HG03045 (cell line): ENCODE results near the gene P2RX4.
"Not testable (repeated sequence)": the region's sequence is repeated elsewhere in the genome, so short reads cannot be mapped to it uniquely, and the experiment has no call there.

Experiments used
- ATAC-seq: cut with Tn5 transposase; IDR thresholded peaks from one replicate; pipeline ENCODE4 v1.9.1; 2021; ENCODE audit warnings: mild to moderate bottlenecking, moderate library complexity; ENCODE audit not compliant: unreplicated experiment

Gene P2RX4

DNA sequence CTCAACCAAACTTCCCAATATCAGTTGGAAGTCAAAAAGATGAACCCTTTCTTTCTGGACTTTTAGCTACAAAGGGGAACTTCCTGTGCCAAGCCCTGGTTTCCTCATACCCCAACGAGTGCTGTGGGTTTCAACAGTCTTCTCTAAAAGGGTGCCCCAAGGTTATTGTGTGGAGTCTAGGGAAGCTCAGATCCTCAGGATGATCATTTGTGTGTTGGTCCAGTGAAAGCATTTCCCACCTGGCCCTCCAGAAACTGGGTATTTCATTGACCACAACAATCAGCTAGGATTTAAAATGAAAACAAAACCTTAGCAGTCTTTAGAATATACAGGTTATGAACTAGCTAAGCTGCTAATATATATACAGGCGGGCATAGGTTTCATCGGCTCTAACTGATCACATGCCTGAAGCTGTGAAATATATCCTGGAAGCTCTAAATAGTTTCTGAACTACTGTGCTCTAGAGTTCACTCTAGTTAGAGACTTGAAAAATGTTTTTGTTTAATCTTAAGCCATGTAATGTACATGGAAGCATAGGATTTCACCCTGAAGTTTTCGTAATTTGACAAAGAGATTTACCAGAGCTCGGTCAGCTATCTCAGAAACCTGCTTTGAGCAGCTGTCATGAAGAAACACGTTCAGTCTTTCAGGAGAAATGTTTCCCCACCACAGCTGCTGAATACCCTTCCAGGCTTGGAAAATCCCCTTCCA, 29.6 kb downstream of the P2RX4 start:
- no peak for ATAC-seq

DNA sequence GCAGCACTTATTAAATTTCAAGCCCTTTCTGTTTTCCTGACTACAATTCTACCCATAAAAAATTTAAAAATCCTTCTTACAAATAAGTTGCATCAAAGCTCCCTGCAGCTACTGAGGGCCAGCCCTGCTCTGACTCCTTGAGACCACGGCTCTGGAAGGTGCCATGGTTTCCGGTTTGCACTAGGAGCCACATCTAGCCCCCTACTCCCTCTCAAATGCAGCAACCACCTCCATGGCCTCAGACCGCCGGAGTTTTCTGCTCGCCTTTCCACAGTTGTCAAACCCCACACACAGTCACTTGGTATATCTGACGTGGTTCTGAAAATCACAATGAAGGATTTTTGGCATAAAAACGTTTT, 30.1 kb downstream of the P2RX4 start:
- no peak for ATAC-seq

DNA sequence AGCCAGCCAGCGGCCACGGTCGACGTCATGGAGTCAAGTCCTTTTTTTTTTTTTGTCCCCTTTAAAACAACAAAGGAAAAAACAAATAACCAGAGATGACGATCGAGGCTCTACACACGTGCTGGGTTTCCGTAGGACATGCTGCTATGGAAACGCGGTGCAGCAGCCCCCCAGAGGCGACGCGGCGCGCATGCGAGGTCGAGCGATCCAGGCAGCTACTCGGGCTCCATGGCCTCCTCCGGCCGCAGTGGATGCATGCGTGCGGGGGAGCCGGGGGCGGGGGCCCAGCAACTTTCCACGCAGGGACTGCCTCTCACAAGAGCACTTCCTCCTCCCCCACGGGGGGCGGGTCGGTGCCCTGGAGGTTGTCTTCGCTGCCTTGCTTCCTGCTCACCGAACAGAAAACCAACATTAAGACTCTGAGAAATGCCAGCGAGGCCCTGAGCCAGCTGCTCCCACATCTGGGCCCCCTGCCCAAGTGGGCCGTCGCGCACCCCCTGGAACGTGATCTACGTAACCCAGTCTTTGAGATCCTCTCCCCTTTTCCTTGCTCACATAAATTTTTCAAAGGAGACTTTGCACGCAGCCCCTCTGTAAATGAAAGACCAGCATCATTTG, 30.7 kb downstream of the P2RX4 start:
- ATAC-seq: no peak

DNA sequence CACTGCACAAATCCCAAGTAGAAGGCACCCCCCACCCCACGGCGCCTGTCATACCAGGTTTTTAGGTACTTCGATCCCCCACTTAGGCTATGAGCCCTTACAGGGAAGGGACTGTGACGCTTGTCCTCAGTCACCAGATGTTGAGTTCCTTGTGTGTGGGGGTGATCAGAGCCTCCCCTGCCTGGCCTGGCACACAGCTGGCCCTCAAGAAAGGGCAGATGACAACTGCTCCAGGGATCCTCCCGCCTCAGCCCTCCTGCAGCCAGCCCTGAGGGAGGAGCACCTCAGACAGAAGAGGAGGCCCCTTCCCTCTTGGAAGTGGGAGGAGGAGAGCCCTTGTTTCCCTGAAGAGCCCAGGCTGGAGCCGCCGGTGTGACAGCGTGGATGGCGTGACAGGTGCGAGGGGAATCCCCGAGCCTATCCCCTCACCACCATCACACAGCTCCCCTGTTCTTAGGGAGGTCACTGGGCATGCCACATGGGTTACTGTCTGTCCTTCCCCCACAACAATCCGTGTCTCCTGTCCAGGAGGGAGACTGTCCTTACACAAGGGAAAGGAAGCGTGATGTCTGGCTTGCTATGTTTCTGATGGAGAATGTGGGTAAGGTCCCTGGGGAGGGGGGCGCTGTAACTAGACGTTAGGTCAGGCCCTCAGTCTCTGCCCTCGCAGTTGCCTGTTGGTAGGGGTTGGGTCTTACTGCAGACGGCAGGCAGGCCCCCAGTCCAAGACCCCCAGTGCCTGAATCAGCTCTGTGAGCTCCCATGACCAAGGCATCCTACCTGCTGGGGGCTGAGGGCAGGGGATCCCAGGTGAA, 31.4 kb downstream of the P2RX4 start:
- ATAC-seq: no peak

DNA sequence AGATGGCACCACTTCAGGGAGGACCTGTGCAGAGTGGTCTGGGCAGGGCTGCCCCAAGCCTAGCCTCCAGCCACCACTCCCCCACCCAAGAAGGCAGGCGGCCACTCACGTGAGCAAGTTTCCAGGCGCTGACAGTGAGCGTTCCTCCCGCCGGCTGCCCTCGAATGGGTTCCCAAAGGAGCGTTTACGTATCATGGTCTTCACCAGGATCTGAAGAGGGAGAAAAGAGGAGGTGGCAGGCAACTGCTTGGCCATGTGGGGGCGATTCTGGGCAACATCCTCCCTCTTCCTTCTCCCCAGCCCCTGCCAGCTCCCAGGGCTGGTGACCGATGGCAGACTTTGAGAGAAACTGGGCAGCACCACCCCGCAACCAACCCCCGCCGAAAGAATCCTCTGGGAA, 35.1 kb downstream of the P2RX4 start:
- ATAC-seq: no peak

GRCh38 chr12:121245951-121246350, 36.0 kb downstream of the P2RX4 start:
- ATAC-seq: no peak

DNA sequence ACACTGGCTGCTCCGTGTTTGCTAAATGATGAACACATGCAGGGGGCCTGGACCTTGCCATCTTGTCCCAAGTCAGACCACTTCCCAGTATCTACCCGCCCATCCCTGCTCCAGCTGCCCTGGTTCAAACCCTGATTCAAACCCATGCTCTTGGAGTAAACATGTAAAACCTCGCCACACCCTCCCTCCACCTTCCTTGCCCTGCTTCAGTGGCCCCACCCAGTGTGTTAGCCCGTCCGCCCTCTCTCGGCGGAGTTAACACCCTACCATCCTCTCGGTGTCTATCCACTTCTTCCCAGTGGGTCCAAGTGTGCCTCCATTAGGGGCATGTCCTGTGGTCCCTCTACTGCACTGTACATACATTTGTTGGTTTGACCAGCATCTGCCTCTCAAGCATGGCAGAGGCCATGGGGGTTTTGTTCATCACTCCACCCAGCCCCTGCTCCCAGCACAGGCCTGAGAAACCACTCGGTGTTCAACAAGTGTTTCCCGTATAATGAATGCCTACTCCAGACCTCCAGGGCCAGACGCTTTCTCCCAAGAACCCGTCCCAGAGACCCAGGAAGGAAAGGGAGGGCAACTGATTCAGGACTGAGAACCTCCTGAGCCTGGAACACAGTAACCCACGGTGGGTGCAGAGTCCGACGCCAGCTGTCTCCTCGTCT, 37.1 kb downstream of the P2RX4 start:
- ATAC-seq: no peak

DNA sequence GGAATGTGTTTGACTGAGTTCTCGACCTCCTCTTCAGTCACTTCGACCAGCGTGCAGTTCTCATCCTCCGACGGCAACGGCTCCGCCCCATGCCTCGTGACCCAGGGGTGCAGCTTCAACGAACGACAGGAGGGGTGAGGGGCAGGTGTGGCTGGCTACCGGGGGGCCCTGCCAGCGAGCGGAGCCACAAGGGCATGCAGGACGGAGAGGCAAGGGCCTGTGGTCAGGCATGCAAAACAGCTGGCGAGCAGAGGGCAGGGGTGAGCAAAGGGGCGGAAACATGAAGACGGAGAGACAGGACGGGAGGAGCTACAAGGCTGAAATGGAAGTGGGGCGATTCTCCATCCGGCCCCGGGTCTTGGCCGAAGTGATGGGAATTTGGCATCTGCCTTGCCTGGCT, 38.7 kb downstream of the P2RX4 start:
- ATAC-seq: no peak

- ATAC-seq: no peak
Observed at GRCh38 chr12:121250359-121250758, 40.4 kb downstream of the P2RX4 start.

DNA sequence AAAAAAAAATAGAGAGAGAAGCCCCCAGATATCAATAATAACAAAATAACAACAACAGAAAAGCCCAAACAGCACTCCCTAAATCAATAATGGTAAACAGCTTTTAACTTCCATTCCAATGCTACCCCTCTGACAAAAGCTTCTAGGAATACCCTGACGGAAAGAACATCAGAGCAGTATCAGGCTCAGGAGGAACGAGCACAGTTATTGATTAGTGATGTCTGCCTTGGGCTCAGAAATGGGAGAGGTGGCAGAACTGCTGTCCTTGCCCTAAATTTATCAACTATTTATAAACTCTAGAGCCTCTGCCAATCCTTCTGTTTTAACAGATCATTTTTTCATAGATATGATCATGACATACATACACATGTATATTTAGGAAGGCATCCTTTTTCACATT, 41.9 kb downstream of the P2RX4 start:
- ATAC-seq: no peak

- ATAC-seq: no peak
Observed at GRCh38 chr12:121252712-121253345, 42.9 kb downstream of the P2RX4 start.

GRCh38 chr12:121253638-121254335, 43.9 kb downstream of the P2RX4 start:
- no peak for ATAC-seq

- no peak for ATAC-seq
Observed at GRCh38 chr12:121255433-121255832, 45.5 kb downstream of the P2RX4 start.

- not testable (repeated sequence) for ATAC-seq
Observed at GRCh38 chr12:121257704-121258449, 47.9 kb downstream of the P2RX4 start.

DNA sequence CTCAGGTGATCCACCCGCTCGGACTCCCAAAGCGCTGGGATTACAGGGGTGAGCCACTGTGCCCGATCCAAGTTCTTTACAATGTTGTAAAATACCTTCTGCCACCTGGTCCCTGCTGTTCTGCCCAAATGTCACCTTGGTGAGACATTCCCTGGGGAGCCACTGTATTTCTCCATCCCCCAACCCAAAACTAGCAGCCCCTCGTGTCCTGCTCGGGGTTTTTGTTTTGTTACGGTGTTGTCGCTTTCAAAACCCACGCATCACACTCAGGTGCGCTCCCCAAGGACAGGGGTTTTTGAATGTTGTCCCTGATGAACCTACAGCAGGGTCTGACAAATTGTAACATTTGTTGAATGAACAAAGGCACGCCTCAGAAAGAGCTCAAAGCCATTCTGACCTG, 49.1 kb downstream of the P2RX4 start:
- no peak for ATAC-seq

DNA sequence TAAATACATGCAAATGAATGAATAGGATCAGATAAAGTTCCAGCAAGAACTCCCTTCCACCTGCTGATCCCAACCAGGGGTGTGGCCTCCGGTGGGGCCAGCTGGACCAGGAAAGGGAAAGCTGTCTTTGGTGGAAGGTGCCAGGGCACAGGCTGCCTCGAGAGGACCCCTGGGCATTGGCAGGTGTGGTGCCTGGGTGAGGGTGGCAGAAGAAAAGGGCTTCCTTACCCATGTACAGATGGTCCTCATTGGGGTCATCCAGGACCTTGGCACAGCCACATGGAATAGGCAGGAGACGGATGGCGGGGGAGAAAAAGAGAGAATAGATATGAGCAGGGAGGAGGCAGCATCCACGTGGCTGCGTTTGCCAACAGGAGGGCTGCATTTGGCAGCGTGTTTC, 50.2 kb downstream of the P2RX4 start:
- ATAC-seq: no peak

DNA sequence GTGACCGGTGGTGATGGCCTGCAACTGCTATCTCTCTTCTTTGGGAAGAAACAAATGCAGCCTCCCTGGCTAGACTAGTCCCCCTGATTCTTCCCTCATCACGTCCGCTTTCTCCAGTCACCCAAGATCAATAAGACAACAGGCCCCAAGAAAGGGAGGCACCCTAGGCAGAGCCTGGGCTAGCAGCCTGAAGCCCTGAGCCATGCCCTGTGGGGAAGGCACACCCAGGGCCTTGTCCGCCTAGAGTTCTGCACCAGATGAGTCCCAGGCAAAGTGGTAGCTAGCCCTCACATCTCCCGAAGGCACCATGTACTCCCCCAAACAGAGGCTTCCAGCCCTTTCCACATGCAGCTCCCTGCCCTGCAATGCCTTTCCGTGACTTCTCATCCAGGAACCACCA, 51.5 kb downstream of the P2RX4 start:
- no peak for ATAC-seq

GRCh38 chr12:121263206-121263935, 53.4 kb downstream of the P2RX4 start:
- no peak for ATAC-seq

GRCh38 chr12:121264135-121264534, 54.2 kb downstream of the P2RX4 start:
- no peak for ATAC-seq
